Right atrium auricular region (tissue), 2 donors: Measurements from ENCODE around the gene APOBEC3H. TPM values are rescaled to one million over a fixed set of nuclear protein-coding genes. Genes with fewer than 3 reads are reported as not detected.

Source experiments
- DNase-seq: peaks from one replicate; pipeline ENCODE4 v3.0.0-alpha.2; 2019; ENCODE audit warnings: low spot score
- H3K27ac ChIP-seq, 2 donors: fragments of 200-600 bp; sonication (generic); 1 replicate in 1 of 2; 2 replicates in 1 of 2; pipeline ENCODE4 v1.5.1; 2016 to 2019
- H3K27me3 ChIP-seq, 2 donors: fragments of 200-600 bp; sonication (generic); one replicate each; pipeline versions ENCODE4 v1.5.1 to v1.6.0; 2017 to 2019
- H3K36me3 ChIP-seq: fragments of 200-600 bp; sonication (generic); one replicate; pipeline ENCODE4 v1.5.1; 2016
- H3K4me1 ChIP-seq, 2 donors: fragments of 200-600 bp; sonication (generic); one replicate each; pipeline versions ENCODE4 v1.5.1 to v1.6.0; 2017 to 2019
- H3K4me3 ChIP-seq, 2 donors: fragments of 200-600 bp; sonication (generic); 1 replicate in 1 of 2; 2 replicates in 1 of 2; pipeline ENCODE4 v1.5.1; 2017 to 2019; ENCODE audit warnings: mild to moderate bottlenecking in 1 of 2, moderate library complexity in 1 of 2
- H3K9me3 ChIP-seq, 2 donors: fragments of 200-600 bp; sonication (generic); one replicate each; pipeline ENCODE4 v1.5.1; 2019
- CTCF ChIP-seq, 2 donors: fragments of 200-600 bp; sonication (generic); IDR thresholded peaks; one replicate each; pipeline ENCODE4 v1.5.1; 2019; ENCODE audit warnings: antibody characterized with exemption in 2 of 2
- total RNA-seq, 2 donors: library from RNA; depleted of rRNA; stranded (reverse); fragments of >200 nt; gene quantifications; one replicate each; pipeline ENCODE4 v1.1.0, GENCODE V29; 2016

APOBEC3H gene
- total RNA-seq, 2 donors from 2014 or later: 1.3 TPM; not detected in 1

- Histone ChIP-seq H3K9me3 (no peaks in the 10 kb centered on the region), H3K4me1 (no peaks in the 10 kb centered on the region), H3K27ac (no peak overlapping the region), H3K27me3 (no peaks in the 10 kb centered on the region), H3K4me3 (no peak overlapping the region), H3K36me3 (no peaks in the 10 kb centered on the region)
- no peak for TF ChIP-seq CTCF (IDR thresholded peaks at IDR 0.05)
- no peak for DNase-seq
These were observed 12.4 kb upstream of the APOBEC3H start for GRCh38 chr22:39084666-39085065.

GRCh38 chr22:39087098-39087497 is 9.9 kb upstream of the APOBEC3H start:
- Histone ChIP-seq H3K27ac (no peak overlapping the region), H3K4me3 (no peak overlapping the region), H3K27me3 (no peaks in the 10 kb centered on the region), H3K9me3 (no peaks in the 10 kb centered on the region), H3K4me1 (no peaks in the 10 kb centered on the region), H3K36me3 (no peaks in the 10 kb centered on the region)
- TF ChIP-seq CTCF (IDR thresholded peaks at IDR 0.05): no peak
- no peak for DNase-seq

GRCh38 chr22:39087881-39088684 is 9.0 kb upstream of the APOBEC3H start:
- H3K4me1 ChIP-seq: no peaks in the 10 kb centered on the region
- no peak overlapping the region for H3K4me3 ChIP-seq
- H3K36me3 ChIP-seq: no peaks in the 10 kb centered on the region
- no peak for TF ChIP-seq CTCF (IDR thresholded peaks at IDR 0.05)
- H3K27ac ChIP-seq: no peak overlapping the region
- no peaks in the 10 kb centered on the region for H3K27me3 ChIP-seq
- DNase-seq: no peak
- no peaks in the 10 kb centered on the region for H3K9me3 ChIP-seq

GRCh38 chr22:39088685-39089032 is 8.4 kb upstream of the APOBEC3H start:
- no peaks in the 10 kb centered on the region for H3K4me1 ChIP-seq
- H3K9me3 ChIP-seq: no peaks in the 10 kb centered on the region
- no peak for TF ChIP-seq CTCF (IDR thresholded peaks at IDR 0.05)
- H3K27me3 ChIP-seq: no peaks in the 10 kb centered on the region
- no peak overlapping the region for H3K27ac ChIP-seq
- DNase-seq: no peak
- no peak overlapping the region for H3K4me3 ChIP-seq
- no peaks in the 10 kb centered on the region for H3K36me3 ChIP-seq

- Histone ChIP-seq H3K27ac (no peak overlapping the region), H3K36me3 (no peaks in the 10 kb centered on the region), H3K4me1 (no peaks in the 10 kb centered on the region), H3K4me3 (no peak overlapping the region), H3K27me3 (no peaks in the 10 kb centered on the region), H3K9me3 (no peaks in the 10 kb centered on the region)
- DNase-seq: no peak
- no peak for TF ChIP-seq CTCF (IDR thresholded peaks at IDR 0.05)
These were observed 7.1 kb upstream of the APOBEC3H start for GRCh38 chr22:39089928-39090327.
